Measurements from ENCODE around the gene ARL3. TPM values are rescaled to one million over a fixed set of nuclear protein-coding genes. Genes with fewer than 3 reads are reported as not detected.

ARL3 gene
- total and polyA plus RNA-seq, 2 of the 4 experiments (the other 2 are of a cell fraction), result 5.0 to 14.3 TPM

DNA sequence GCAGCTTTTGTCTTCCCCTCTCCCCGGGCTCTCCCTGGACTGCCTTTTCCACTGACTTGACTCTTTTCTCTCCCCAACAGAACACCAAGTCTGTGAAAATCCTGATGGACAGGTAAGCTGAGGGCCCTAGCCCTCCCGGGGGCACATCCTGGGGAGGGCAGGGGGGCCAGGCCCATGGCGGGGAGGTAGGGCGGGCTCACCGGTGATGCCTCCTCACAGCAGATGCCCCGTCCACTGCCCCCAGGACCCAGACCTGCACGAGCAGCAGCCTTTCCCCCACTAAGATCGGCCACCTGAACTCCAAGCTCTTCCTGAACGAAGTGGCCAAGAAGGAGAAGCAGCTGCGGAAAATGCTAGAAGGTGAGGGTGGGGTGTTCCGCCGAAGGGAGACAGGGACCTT is 58.2 kb downstream of the ARL3 start:
- dilution Hi-C loops (cut with HindIII; ENCODE audit: low sequenced_read_pairs, unreplicated experiment) (no loop called here), intact Hi-C loops (cut with micrococcal nuclease) (no loop called here), in situ Hi-C loops (cut with MboI; ENCODE audit: low sequenced_read_pairs) (no loop called here)
- Histone ChIP-seq H3K79me1 (ENCODE audit: low read depth in 1 of 2, low read length in 2 of 2) (peaks cover 10 to 86% of the 10 kb centered on the region in 2 experiments), H3K9ac (ENCODE audit: low read depth, low read length) (no peak overlapping the region), H2AK9ac (replicated peaks; ENCODE audit: low read depth, low read length, poor library complexity) (no peak overlapping the region), H3K9me1 (ENCODE audit: insufficient read depth, low read length) (peaks cover 31% of the 10 kb centered on the region), H4K5ac (ENCODE audit: low read depth, low read length) (no peak overlapping the region), H3K27ac (ENCODE audit: insufficient read depth, low read length) (no peak overlapping the region), H2AFZ (replicated peaks; ENCODE audit: low read length, poor library complexity) (no peak overlapping the region), H3K4me1 (ENCODE audit: control insufficient read depth, insufficient read depth, low read length) (peaks cover 14% of the 10 kb centered on the region), H3K4ac (ENCODE audit: low read depth, low read length) (no peak overlapping the region), H3K4me3 (ENCODE audit: insufficient read depth, low read depth, low read length) (no peak overlapping the region), H3K23ac (ENCODE audit: low read depth, low read length) (no peak overlapping the region), H2BK5ac (ENCODE audit: low read depth, low read length, poor library complexity, severe bottlenecking) (no peak overlapping the region), H4K91ac (ENCODE audit: insufficient read depth, low read depth, low read length) (no peak overlapping the region), H2BK20ac (ENCODE audit: low read depth, low read length) (no peak overlapping the region), H3K9me3 (ENCODE audit: control insufficient read depth, insufficient read depth, low read length) (no peaks in the 10 kb centered on the region), H2BK120ac (ENCODE audit: low read depth, low read length) (no peak overlapping the region), H3K14ac (replicated peaks; ENCODE audit: low read depth, low read length) (no peak overlapping the region), H4K8ac (ENCODE audit: low read depth in 2 of 2, low read length in 2 of 2) (no peak overlapping the region), H3K36me3 (ENCODE audit: control insufficient read depth, insufficient read depth, low read length) (peaks cover 65% of the 10 kb centered on the region), H3K56ac (ENCODE audit: extremely low read depth, insufficient read depth, low read length) (no peak overlapping the region), H3K4me2 (ENCODE audit: low read depth, low read length) (no peak overlapping the region), H2BK15ac (ENCODE audit: low read depth, low read length) (no peak overlapping the region), H2AK5ac (ENCODE audit: low read depth, low read length) (no peak overlapping the region), H3K18ac (ENCODE audit: low read depth, low read length) (no peak overlapping the region), H3K27me3 (ENCODE audit: control insufficient read depth, insufficient read depth, low read length) (no peaks in the 10 kb centered on the region), H4K20me1 (ENCODE audit: insufficient read depth, low read length) (peaks cover 91% of the 10 kb centered on the region)
- WGBS, 2 experiments (ENCODE audit: extremely low coverage in 2 of 2, insufficient read length in 1 of 2), result 90% methylated on average over 2 of the region's 12 CpGs; no CpG with 5 or more reads in 1 of the 2 experiments
- CTCF ChIA-PET, result interaction anchor here (1.0 kb wide), 1 partner anchor 23 kb away, joined by 3 read pairs; no protein-coding TSS in a partner anchor
- POLR2A ChIA-PET (ENCODE audit: unreplicated experiment), result interaction anchor here (0.5 kb wide), 1 partner anchor 14 kb away, joined by 12 read pairs; no protein-coding TSS in a partner anchor
- BruUV-seq (replicated peaks), result no TSS peak
- TF ChIP-seq, protein P1, sequence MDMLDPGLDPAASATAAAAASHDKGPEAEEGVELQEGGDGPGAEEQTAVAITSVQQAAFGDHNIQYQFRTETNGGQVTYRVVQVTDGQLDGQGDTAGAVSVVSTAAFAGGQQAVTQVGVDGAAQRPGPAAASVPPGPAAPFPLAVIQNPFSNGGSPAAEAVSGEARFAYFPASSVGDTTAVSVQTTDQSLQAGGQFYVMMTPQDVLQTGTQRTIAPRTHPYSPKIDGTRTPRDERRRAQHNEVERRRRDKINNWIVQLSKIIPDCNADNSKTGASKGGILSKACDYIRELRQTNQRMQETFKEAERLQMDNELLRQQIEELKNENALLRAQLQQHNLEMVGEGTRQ (IDR thresholded peaks at IDR 0.05; ENCODE audit: low read depth, low read length), result no peak
- no peak for ATAC-seq (ENCODE audit: low read depth)
- DNase-seq, result no peak

Data from IMR-90 (cell line).